ENCODE measurements around the gene CD55.

CD55 gene, protein sequence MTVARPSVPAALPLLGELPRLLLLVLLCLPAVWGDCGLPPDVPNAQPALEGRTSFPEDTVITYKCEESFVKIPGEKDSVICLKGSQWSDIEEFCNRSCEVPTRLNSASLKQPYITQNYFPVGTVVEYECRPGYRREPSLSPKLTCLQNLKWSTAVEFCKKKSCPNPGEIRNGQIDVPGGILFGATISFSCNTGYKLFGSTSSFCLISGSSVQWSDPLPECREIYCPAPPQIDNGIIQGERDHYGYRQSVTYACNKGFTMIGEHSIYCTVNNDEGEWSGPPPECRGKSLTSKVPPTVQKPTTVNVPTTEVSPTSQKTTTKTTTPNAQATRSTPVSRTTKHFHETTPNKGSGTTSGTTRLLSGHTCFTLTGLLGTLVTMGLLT

DNA sequence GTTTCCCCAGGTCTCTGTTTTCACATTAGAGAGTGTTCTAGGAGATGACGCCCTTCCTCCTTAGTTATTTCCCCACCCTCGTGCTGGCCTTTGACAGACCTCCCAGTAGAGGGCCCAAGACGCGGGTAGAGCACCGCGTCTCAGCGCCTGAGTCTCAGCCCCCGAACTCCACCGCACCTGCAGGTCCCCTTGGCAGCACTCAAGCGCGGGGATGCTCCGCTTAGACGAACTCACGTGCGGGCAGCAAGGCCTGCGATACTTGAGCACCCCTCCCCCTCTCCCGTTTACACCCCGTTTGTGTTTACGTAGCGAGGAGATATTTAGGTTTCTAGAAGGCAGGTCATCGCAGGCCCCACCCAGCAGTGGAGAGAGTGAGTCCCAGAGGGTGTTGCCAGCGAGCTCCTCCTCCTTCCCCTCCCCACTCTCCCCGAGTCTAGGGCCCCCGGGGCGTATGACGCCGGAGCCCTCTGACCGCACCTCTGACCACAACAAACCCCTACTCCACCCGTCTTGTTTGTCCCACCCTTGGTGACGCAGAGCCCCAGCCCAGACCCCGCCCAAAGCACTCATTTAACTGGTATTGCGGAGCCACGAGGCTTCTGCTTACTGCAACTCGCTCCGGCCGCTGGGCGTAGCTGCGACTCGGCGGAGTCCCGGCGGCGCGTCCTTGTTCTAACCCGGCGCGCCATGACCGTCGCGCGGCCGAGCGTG is at the start of gene CD55:
TSS of gene CD55 (plus strand) at position 600 of the 711 bp plus-strand sequence. CDS start at position 688, 88 bp downstream.
- in situ Hi-C loops (cut with MboI; ENCODE audit: low sequenced_read_pairs): no loop called here

DNA sequence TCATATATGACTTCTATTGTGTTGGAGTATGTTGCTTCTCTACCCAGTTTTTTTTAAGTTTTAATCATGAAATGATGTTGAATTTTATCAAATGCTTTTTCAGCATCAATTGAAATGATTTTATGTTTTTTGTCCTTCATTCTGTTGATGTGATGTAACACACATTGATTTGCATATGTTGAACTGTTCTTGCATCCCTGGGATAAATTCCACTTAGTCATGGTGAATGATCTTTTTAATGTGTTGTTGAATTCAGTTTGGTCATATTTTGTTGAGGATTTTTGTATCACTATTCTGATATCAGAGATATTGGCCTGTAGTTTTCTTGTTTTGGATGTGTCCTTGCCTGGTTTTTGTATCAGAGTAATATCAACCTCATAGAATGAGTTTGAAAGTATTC is 46.6 kb upstream of the CD55 start:
- in situ Hi-C loops (cut with MboI; ENCODE audit: low sequenced_read_pairs): no loop called here

DNA sequence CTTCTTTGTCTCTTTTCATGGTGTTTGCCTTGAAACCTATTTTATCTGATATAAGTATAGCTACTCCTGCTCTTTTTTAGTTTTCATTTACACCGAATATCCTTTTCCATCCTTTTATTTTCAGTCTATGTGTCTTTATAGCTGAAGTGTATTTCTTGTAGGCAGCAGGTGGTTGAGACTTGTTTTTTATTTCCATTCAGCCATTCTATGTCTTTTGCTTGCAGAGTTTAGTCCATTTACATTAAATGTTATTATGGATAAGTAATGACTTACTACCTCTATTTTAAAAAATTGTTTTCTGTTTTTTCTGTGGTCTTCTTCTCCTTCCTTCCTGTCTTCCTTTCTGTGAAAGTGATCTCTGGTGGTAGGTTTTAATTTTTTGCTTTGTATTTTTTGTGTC is 45.0 kb upstream of the CD55 start:
- in situ Hi-C loops (cut with MboI; ENCODE audit: low sequenced_read_pairs): no loop called here

DNA sequence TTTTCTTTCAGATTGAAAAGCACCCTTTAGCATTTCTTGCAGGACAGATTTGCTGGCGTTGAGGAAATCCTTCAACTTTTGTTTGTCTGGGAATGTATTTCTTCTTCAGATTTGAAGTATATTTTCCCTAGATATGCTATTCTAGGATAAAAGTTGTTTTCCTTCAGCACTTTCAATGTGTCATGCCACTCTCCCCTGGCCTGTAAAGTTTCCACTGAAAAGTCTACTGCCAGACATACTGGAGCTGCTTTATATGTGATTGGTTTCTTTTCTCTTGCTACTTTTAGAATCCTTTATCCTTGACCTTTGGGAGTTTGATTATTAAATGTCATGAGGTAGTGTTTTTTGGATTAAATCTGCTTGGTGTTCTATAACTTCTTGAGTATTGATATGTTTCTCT is 44.2 kb upstream of the CD55 start:
- in situ Hi-C loops (cut with MboI; ENCODE audit: low sequenced_read_pairs): no loop called here

DNA sequence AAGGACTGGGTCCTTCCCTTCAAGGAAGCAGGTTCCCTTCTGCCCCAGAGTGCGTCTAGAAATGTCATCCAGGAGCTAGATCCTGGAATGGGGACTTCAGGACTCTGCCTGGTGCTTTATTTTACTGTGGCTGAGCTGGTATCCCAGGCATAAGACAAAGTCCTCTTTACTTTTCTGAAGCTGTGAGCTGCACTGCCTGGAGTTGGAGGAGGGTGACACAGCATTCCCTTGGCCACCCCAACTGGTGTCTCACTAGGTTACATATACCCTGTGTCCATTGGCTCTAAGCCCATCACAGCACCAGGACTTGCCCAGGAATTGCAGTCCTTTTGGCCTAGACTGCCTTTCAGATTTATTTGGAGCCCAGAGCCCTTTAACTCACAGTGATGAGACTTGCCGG is 41.8 kb upstream of the CD55 start:
- in situ Hi-C loops (cut with MboI; ENCODE audit: low sequenced_read_pairs): no loop called here

DNA sequence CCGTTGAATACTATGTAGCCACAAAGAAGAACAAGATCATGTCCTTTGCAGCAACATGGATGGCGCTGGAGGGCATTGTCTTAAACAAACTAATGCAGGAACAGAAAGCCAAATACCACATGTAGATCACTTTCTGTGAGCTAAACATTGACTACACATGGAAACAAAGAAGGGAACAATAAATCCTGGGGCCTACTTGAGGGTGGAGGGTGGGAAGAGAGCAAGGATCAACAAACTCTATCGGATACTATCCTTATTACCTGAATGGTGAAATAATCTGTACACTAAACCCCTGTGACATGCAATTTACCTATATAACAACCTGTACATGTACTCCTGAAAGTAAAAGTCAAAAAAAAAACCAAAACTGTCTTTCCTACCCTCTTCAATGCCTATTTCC is 40.8 kb upstream of the CD55 start:
- in situ Hi-C loops (cut with MboI; ENCODE audit: low sequenced_read_pairs): no loop called here

DNA sequence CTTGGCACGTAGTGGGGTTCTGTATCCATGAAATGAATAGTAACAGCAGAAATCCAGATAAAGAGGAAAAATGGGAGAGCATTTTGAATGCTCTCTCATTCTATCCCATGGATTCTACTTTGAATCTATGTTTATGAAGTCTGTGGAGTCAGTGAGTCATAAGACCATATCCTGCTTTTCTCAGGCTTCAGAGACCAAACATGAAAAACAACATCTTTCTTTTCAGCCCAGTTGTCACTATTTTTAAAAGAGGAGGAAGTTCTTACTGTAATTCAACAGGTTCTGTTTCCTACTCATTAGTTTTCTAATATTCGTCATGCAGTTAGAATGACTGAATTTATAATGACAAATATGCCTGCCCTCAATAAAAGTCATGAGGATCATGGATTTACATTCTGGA is 39.4 kb upstream of the CD55 start:
- in situ Hi-C loops (cut with MboI; ENCODE audit: low sequenced_read_pairs): no loop called here

DNA sequence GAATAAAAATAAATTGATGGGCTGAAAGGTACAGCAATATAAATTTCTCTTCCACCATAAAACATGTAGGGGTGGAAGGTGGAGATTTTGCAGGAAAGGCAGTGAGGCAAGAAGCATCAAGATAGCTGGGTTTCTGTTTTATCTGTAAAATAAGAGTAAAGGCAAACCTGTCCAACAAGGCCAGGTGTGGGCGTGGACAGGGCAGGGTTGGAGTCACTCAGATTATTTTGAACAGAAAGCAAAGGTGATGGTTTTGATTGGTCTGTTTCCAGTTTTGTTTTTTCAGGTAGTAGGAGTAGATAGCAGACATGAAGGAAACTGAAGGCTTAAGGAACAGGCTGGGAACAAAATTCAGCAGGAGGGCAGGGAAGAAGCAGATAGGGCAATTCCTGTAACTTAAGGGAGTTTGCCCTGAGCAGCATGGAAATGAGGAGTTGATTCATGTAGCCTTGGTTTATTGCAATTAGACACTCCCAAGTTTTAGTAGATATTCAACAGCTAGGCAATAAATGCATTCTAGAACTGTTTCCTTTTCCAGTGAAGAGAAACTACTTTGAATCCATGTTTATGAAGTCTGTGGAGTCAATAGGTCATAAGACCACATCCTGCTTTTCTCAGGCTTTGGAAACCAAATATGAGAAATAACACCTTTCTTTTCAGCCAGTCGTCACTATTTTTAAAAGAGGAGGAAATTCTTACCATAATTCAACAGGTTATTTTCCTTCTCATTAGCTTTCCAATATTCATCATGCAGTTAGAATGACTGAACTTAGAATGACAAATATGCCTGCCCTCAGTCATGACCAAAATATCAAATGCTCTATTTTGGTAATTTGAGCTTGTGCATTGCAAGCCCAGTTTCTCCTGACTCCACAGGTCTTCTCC is 38.7 kb upstream of the CD55 start:
- in situ Hi-C loops (cut with MboI; ENCODE audit: low sequenced_read_pairs): no loop called here

DNA sequence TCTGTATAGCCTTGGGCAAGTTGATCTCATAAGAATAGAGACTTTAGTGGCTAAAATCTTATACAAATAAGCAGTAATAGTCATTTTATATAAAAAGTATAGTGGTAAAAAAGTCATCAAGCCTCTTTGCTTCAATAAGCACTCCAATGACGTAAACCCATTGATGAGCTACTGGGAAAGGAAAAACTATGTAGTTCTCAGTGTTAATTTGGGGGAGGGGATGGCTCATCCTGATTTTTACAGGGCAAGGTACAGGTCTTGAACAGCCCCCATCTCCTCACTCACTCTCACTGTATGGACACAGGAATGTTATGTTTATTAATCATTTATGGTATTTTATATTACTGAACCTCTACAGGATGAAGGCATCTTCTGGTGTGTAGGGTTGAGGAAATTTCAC is 38.1 kb upstream of the CD55 start:
- in situ Hi-C loops (cut with MboI; ENCODE audit: low sequenced_read_pairs): no loop called here

DNA sequence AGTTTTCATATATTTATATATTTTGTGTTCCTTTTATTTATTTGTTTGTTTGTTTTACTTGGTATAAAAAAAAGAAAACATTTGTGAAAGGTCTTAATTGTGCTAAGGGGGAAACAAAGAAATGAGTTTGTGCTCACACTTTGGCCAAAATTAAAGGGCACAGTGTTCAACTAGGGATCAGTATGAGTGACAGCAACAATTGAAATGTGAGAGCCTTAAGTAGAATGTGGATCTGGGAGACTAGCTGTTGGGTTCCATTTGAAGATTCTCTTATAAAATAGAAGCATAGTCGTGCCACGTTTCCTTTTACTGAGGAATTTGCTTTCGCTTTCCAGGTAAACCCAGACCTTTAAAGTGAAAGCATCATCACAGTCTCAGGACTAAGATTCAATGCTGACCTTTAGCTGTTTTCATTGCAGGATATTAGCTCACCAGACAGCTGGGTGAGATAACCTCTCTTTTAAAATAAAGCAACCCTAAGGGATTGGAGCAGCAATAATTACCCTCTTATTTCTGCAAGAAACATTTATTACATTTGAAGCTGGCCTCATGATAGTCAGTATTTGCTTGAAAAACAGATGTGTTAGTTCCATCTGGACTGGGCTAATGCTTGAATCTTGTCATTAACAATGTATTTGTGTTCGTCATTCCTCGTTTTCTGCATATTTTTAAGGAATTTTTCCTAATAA is 37.1 kb upstream of the CD55 start:
- in situ Hi-C loops (cut with MboI; ENCODE audit: low sequenced_read_pairs): no loop called here

DNA sequence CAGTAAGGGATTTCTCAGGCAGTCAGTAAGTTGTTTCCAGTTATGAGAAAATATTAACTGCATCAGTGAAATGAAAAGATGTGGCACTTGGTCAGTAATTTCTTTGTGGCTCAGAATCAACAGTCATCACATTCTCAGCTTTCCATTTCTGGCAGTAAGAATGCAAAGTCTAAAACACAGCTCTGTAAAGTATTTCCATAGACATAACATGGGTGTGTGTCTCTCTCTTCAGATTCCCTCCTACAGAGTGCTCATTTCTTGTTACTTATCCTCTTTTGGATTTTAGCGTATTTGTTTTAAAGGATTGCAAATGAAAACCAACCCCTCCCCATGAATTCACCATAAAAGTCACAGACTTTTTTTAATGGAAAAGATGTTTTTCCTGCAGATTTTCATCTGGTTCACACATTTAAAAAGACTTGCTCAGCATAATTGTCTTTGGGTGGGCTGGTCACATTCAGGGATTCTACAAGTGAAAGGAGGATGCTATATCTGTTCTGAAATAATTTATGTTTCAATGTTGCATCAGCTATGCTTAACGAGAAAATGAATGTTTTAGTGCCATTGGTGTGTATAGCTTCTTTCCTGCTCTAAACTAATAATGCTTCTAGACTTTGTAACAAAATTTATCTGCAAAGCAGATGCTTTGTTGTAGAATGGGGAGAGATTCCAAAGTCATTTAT is 34.6 kb upstream of the CD55 start:
- in situ Hi-C loops (cut with MboI; ENCODE audit: low sequenced_read_pairs): no loop called here

DNA sequence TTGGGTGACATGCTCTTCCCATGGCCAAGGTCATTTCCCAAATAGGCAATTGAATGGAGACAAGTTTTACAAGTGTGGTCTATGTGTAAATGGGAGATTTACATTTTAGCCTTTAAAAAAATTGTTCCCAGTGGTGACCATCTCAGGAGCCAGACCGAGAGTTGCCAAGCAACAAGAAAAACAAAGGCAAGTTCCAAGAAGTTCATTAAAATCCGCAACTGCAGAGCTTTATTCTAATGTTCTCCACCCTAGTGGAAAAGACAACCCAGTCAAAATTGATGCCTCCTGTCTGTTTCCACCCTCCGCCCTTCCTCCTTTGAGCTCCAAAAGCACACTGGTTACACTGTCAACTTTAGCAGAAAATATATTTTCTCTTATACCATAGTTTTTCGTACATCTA is 33.2 kb upstream of the CD55 start:
- in situ Hi-C loops (cut with MboI; ENCODE audit: low sequenced_read_pairs): no loop called here

DNA sequence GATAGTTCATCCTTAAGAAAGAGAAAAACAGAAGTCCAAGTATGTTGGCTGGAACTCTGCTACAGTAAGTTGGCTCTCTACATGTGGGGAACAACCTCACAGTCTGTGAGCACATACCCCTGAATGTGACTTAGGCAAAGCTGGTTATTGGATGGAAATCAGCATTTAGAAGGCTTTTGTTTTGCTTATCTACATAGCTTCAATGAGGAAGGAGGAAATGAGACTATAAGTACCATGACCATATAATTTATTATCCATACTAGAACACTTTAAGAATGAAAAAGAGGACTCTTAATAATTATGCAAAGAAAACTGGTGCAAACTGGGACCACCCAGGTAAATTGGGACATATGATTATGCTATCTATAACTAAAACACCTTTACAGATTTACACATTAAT is 31.7 kb upstream of the CD55 start:
- in situ Hi-C loops (cut with MboI; ENCODE audit: low sequenced_read_pairs): no loop called here

DNA sequence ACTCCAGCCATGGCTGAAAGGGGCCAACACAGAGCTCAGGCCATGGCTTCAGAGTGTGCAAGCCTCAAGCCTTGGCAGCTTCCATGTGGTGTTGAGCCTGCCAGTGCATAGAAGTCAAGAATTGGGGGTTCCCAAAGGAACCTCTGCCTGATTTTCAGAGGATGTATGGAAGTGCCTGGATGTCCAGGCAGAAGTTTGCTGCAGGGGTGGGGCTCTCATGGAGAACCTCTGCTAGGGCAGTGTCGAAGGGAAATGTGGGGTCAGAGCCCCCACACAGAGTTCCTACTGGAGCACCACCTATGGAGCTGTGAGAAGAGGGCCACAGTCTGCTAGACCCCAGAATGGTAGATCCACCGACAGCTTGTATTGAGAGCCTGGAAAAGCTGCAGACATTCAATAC is 29.8 kb upstream of the CD55 start:
- in situ Hi-C loops (cut with MboI; ENCODE audit: low sequenced_read_pairs): no loop called here

DNA sequence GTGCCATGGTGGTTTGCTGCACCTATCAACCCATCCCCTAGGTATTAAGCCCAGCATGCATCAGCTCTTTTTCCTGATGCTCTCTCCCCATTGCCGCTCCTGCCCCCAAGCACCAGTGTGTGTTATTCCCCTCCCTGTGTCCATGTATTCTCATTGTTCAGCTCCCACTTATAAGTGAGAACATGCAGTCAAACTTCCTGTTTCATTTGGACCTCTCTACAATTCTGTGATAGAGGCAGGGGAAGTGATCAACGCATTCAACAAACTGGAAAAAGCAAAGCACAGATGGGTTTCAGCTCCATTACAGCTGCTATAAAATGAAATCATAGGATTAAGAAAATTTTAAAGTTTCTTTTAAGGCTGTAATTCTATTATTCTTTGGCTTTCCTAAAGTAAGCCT is 23.3 kb upstream of the CD55 start:
- in situ Hi-C loops (cut with MboI; ENCODE audit: low sequenced_read_pairs): no loop called here

DNA sequence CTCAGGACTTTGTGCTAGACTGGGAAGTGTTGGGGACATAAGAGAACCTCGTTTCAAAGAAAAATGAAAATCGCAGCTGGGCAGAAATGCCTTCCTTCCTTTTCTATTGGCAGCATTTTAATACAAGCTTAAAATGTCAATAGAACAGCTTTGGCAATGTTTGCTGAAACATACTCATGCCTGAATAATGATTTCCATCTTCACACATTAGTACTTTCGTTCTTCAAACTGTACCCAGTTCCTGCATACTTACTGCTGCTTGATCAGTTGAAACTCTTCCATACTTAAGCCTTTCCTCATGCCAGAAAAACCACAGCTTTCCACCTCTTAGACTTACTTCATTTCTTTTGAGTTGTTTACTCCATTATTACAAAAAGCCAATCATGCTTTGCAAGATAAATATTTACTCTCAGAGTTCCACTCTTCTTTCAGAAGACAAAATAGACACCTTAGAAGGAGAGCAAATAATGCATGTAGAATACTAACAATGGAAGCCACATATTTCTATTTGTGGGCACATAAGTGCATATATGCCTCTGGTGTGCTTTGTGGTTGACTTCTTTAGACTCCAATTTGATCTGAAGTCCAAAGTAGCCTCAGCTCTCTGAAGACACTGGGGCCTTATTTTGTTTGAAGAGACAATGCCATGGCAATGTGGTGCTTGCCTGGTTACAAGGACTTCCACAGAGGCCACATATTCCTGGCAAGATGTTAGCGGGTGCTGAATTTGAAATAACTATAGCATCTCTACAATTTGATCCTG is 22.7 kb upstream of the CD55 start:
- in situ Hi-C loops (cut with MboI; ENCODE audit: low sequenced_read_pairs): no loop called here

DNA sequence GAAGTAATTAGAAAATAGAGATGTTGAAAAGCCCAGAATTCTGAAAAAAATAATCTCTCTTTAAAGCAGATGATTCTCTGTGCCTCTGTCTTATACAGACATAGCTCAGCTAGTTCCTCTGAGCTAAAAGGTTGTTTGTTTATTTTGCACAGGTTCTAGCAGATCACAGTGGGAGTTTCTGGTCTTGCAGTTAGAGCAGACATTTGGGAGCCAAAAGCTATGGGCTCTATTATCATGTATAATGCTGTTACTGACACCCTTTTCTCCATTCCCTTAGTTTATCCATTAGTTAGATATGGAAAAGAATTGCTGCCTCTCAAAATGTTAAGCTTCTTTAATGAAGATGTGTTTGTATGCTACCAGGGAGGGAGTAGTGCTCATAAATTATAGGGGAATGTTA is 20.5 kb upstream of the CD55 start:
- in situ Hi-C loops (cut with MboI; ENCODE audit: low sequenced_read_pairs): no loop called here

DNA sequence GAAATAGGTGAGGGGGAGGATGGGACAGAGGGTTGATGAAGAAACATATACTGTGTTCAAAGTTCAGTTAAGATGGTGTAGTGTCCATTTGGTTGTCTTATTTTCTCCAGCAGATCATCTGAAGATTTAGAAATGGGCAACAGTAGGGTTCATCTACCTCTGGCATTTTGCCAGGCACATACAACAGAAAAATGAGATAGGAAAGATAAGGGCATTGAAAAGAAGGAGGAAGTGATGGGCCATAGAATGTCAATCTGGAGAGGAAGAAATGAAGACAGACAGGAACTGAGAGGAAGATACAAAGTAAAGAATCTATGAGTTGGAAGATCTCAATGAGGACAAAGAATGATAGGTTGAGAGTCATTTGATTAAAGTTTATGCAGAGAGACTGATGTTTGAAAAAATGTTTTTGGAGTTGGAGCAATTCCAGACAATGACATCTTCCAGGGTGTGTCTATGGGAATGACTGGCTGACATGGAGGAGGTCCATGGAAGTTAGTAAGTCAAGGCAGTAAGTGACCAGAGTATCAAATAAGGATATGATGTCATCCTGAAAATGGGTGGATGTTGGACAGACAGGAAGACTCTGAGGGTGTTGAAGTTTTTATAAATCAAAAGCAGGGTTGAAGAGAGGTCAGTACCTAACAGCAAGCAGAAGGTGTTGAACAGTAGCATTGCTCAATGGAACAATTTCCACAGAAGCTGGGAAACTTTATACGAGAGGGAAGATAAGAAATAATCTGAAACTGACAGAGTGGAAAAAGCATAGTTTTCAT is 18.7 kb upstream of the CD55 start:
- in situ Hi-C loops (cut with MboI; ENCODE audit: low sequenced_read_pairs): no loop called here

Data from HL-60/S4 treated with retinoic acid at 250 ng/mL for 4 days and 3 days (cell line).